Left cardiac atrium (tissue), 4 donors: ENCODE data around the gene FBXL20. TPM values are rescaled to one million over a fixed set of nuclear protein-coding genes. Genes with fewer than 3 reads are reported as not detected.
"Not testable (repeated sequence)": the region's sequence is repeated elsewhere in the genome, so short reads cannot be mapped to it uniquely, and the experiment has no call there.

Source experiments
- ATAC-seq, 2 donors: fragments of 200-7000 bp; cut with Tn5 transposase; one replicate each; pipeline ENCODE4 v1.9.1; 2020; ENCODE audit warnings: mild to moderate bottlenecking in 2 of 2, moderate library complexity in 2 of 2
- DNase-seq: peaks from one replicate; pipeline ENCODE4 v3.0.0-alpha.2; 2020
- intact Hi-C, 2 donors: fragments of 100-400 bp; cut with DNase I; formaldehyde crosslinking; loops; one replicate each; pipeline versions ENCODE4 v1.14.1 to v1.15.1; 2022 to 2023
- total RNA-seq, 2 donors: library from RNA; stranded (reverse); fragmentation: NEBNext Ultra II Directional; extraction: Animal tissue kit (Norgen Biotek cat#: 25700); gene quantifications; one replicate each; pipeline ENCODE4 v1.2.1, GENCODE V29; 2021
- donor health status: DM: no; HTN: yes; CAD: no.
- donor health status: DM: no; HTN: yes; CAD: no; lungs with severe emphysema.
- donor health status: DM: yes; HTN: yes; CAD: no.
- donor health status: Dilated cardiomyopathy.

FBXL20 gene
- total RNA-seq, 2 donors from 2014 or later, result 6.1 to 11.4 TPM

GRCh38 chr17:39277110-39277509, 124.3 kb downstream of the FBXL20 start:
- intact Hi-C loops, result no loop called here
- no peak for DNase-seq
- no peak for ATAC-seq

GRCh38 chr17:39276113-39276512, 125.3 kb downstream of the FBXL20 start:
- intact Hi-C loops, result no loop called here
- DNase-seq (no peak), ATAC-seq (no peak)

- DNase-seq (no peak), ATAC-seq (peak in 1 of 2 donors; percentile 63)
- intact Hi-C loops, result no loop called here
Measured at GRCh38 chr17:39271546-39271945, 129.9 kb downstream of the FBXL20 start.

GRCh38 chr17:39270923-39271322, 130.5 kb downstream of the FBXL20 start:
- ATAC-seq (no peak), DNase-seq (no peak)
- intact Hi-C loops, result no loop called here

GRCh38 chr17:39264119-39264518, 137.3 kb downstream of the FBXL20 start:
- intact Hi-C loops, result no loop called here
- peak; percentile 86 to 87 for ATAC-seq
- peak; percentile 73 for DNase-seq

GRCh38 chr17:39261286-39261685, 140.1 kb downstream of the FBXL20 start:
- ATAC-seq (no peak), DNase-seq (no peak)
- intact Hi-C loops, result no loop called here

- DNase-seq (no peak), ATAC-seq (no peak)
- intact Hi-C loops, result no loop called here
Measured at GRCh38 chr17:39252788-39253460, 148.5 kb downstream of the FBXL20 start.

- intact Hi-C loops, result no loop called here
- ATAC-seq (no peak), DNase-seq (no peak)
Measured at GRCh38 chr17:39251997-39252396, 149.4 kb downstream of the FBXL20 start.

- intact Hi-C loops, DNase-seq, ATAC-seq: not testable (repeated sequence)
Measured at GRCh38 chr17:39250076-39250475, 151.3 kb downstream of the FBXL20 start.

- ATAC-seq (no peak), DNase-seq (no peak)
- intact Hi-C loops, result no loop called here
Measured at GRCh38 chr17:39246274-39246673, 155.2 kb downstream of the FBXL20 start.

- ATAC-seq, result peak; percentile 89 to 91
- intact Hi-C loops, result loop anchor here in 1 of 2 donors (5.0 kb wide), 2 partner anchors 38 to 263 kb away; no protein-coding TSS in a partner anchor
- peak; percentile 86 for DNase-seq
Measured at GRCh38 chr17:39244600-39245570, 156.5 kb downstream of the FBXL20 start.

GRCh38 chr17:39244016-39244599, 157.3 kb downstream of the FBXL20 start:
- ATAC-seq (peak in 1 of 2 donors; percentile 6), DNase-seq (no peak)
- intact Hi-C loops, result loop anchor here in 1 of 2 donors (5.0 kb wide), 2 partner anchors 37 to 262 kb away; no protein-coding TSS in a partner anchor

- no peak for ATAC-seq
- intact Hi-C loops, result loop anchor here in 1 of 2 donors (5.0 kb wide), 2 partner anchors 36 to 261 kb away; no protein-coding TSS in a partner anchor
- no peak for DNase-seq
Measured at GRCh38 chr17:39243155-39243554, 158.3 kb downstream of the FBXL20 start.

GRCh38 chr17:39240631-39241030, 160.8 kb downstream of the FBXL20 start:
- intact Hi-C loops, result loop anchor here in 1 of 2 donors (5.0 kb wide), 2 partner anchors 33 to 258 kb away; no protein-coding TSS in a partner anchor
- DNase-seq (no peak), ATAC-seq (no peak)

- peak; percentile 45 for DNase-seq
Measured at GRCh38 chr17:39239640-39240314, 161.6 kb downstream of the FBXL20 start.

GRCh38 chr17:39238311-39238972, 163.0 kb downstream of the FBXL20 start:
- peak; percentile 67 to 77 for ATAC-seq
- peak; percentile 52 for DNase-seq
- intact Hi-C loops, result no loop called here

More at GRCh38 chr17:39239640-39240314, 161.6 kb downstream of the FBXL20 start:
- peak in 1 of 2 donors; percentile 16 for ATAC-seq
- intact Hi-C loops, result loop anchor here in 1 of 2 donors (5.0 kb wide), 2 partner anchors 32 to 257 kb away; no protein-coding TSS in a partner anchor

GRCh38 chr17:39237586-39237985, 163.8 kb downstream of the FBXL20 start:
- ATAC-seq (no peak), DNase-seq (no peak)
- intact Hi-C loops, result no loop called here

GRCh38 chr17:39236981-39237441, 164.4 kb downstream of the FBXL20 start:
- ATAC-seq (no peak), DNase-seq (no peak)
- intact Hi-C loops, result no loop called here
